Gastroesophageal sphincter (tissue), 4 donors: ENCODE data around the gene CDH26. TPM values are rescaled to one million over a fixed set of nuclear protein-coding genes. Genes with fewer than 3 reads are reported as not detected.

Experiments
- ATAC-seq: fragments of 150-250 bp; one replicate; pipeline ENCODE4 v1.9.1; 2016; ENCODE audit warnings: mild to moderate bottlenecking, moderate library complexity
- H3K27ac ChIP-seq, 4 donors: fragments of 200-600 bp; sonication (generic) in 3 of 4; 1 replicate in 3 of 4; 2 replicates in 1 of 4; pipeline ENCODE4 v1.5.1; 2016 to 2019
- H3K27me3 ChIP-seq: fragments of 200-600 bp; sonication (generic); one replicate; pipeline ENCODE4 v1.5.1; 2019
- H3K36me3 ChIP-seq, 2 donors: fragments of 200-600 bp; sonication (generic); one replicate each; pipeline ENCODE4 v1.5.1; 2019; ENCODE audit warnings: control low read depth in 1 of 2
- H3K4me1 ChIP-seq, 3 donors: fragments of 200-600 bp; sonication (generic); 1 replicate in 2 of 3; 2 replicates in 1 of 3; pipeline ENCODE4 v1.5.1; 2016 to 2019; ENCODE audit warnings: control low read depth in 2 of 3
- H3K4me3 ChIP-seq, 2 donors: fragments of 200-600 bp; sonication (generic); one replicate each; pipeline ENCODE4 v1.5.1; 2019; ENCODE audit warnings: mild to moderate bottlenecking in 1 of 2, moderate library complexity in 1 of 2
- H3K9me3 ChIP-seq, 3 donors: fragments of 200-600 bp; sonication (generic); one replicate each; pipeline ENCODE4 v1.5.1; 2017 to 2019; ENCODE audit warnings: control low read depth in 2 of 3
- EP300 ChIP-seq: sonication (generic); formaldehyde crosslinking; IDR thresholded peaks from one replicate; pipeline ENCODE4 v1.6.1; 2017; ENCODE audit warnings: antibody characterized with exemption, mild to moderate bottlenecking
- POLR2A ChIP-seq, 2 donors: fragments of 450-650 bp; IDR thresholded peaks; one replicate each; pipeline ENCODE4 v1.6.1; 2017; ENCODE audit warnings: antibody characterized with exemption in 2 of 2, mild to moderate bottlenecking in 2 of 2, moderate library complexity in 1 of 2
- POLR2AphosphoS5 ChIP-seq: sonication (generic); formaldehyde crosslinking; IDR thresholded peaks from one replicate; pipeline ENCODE4 v1.6.1; 2017; ENCODE audit warnings: antibody characterized with exemption
- WGBS, 2 donors: methylation state at CpG; one replicate each; pipeline ENCODE4 v1.1.5; 2018; ENCODE audit warnings: low coverage in 1 of 2; 5-methylcytosine and 5-hydroxymethylcytosine counted together
- total RNA-seq, 4 donors: library from RNA; depleted of rRNA; stranded (reverse); fragments of >200 nt; gene quantifications; one replicate each; pipeline ENCODE4 v1.1.0, GENCODE V29; 2016
- TF ChIP-seq, protein P1 (sequence below), 4 experiments: fragments of 200-600 bp in 2 of 4; fragments of 450-650 bp in 2 of 4; sonication (generic) in 1 of 4; IDR thresholded peaks; one replicate each; pipeline ENCODE4 v1.5.1; 2017 to 2019; ENCODE audit warnings: antibody characterized with exemption in 4 of 4, mild to moderate bottlenecking in 2 of 4, moderate library complexity in 2 of 4

CDH26 gene
- total RNA-seq, 4 donors from 2014 or later = 0.39 to 1.1 (median 0.78) TPM

GRCh38 chr20:60011512-60012507 lies 53.6 kb downstream of the CDH26 start:
- no peak for TF ChIP-seq EP300
- no peak for TF ChIP-seq POLR2AphosphoS5
- TF ChIP-seq, protein P1, sequence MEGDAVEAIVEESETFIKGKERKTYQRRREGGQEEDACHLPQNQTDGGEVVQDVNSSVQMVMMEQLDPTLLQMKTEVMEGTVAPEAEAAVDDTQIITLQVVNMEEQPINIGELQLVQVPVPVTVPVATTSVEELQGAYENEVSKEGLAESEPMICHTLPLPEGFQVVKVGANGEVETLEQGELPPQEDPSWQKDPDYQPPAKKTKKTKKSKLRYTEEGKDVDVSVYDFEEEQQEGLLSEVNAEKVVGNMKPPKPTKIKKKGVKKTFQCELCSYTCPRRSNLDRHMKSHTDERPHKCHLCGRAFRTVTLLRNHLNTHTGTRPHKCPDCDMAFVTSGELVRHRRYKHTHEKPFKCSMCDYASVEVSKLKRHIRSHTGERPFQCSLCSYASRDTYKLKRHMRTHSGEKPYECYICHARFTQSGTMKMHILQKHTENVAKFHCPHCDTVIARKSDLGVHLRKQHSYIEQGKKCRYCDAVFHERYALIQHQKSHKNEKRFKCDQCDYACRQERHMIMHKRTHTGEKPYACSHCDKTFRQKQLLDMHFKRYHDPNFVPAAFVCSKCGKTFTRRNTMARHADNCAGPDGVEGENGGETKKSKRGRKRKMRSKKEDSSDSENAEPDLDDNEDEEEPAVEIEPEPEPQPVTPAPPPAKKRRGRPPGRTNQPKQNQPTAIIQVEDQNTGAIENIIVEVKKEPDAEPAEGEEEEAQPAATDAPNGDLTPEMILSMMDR (IDR thresholded peaks at IDR 0.05) = no peak
- no peak for TF ChIP-seq POLR2A (IDR thresholded peaks at IDR 0.05)
- WGBS, 2 donors = 80 to 83% methylated on average over 11 to 13 of the region's 17 CpGs
- ATAC-seq = no peak

DNA sequence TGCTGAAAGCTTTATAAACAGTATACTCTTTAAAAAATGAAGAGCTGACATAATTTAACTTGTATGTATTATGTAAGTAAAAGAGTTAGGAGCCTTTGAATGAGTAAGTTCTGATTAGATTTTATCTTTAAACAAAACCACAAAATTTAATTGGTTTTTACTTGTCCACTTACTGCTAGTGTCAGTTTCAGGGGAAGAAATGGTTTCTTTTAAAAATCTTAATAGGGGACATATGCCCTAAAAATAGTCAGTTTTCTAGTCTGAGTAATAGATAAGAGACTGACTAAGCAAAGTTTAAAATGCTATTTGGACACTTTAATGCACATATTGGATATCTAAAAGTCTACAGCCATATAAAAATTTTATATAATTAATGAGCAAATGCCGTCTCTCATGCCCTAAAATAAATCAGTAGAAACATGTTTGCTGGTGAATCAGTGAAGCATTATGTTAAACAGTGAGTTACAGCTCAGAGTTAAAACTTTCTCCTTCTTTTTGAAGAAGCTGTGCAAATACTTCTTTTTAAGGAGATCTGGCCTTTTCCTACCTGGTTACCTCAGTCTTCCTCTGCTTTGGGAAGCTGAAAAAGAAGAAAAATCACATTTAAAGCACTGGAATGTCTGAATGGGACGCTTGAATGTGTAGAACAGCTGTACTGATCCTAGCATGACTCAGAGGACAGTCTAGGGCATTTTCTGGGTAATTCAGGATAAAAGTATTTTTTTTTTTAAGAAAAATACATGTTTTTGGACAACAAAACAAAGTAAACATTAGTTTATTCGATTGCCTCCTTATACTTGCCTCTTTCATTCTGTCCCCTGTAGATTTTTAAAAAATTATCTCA lies 55.3 kb downstream of the CDH26 start:
- H3K36me3 ChIP-seq = no peaks in the 10 kb centered on the region
- no peaks in the 10 kb centered on the region for H3K27me3 ChIP-seq
- no peaks in the 10 kb centered on the region for H3K4me1 ChIP-seq
- no peak overlapping the region for H3K4me3 ChIP-seq
- no peak overlapping the region for H3K27ac ChIP-seq
- H3K9me3 ChIP-seq = peaks cover 0 to 6% (median 0%) of the 10 kb centered on the region in 3 donors
- TF ChIP-seq POLR2A (IDR thresholded peaks at IDR 0.05) (no peak), POLR2AphosphoS5 (no peak), EP300 (no peak)
- TF ChIP-seq, protein P1 (IDR thresholded peaks at IDR 0.05) = no peak
- ATAC-seq = no peak
- WGBS, 2 donors = 56 to 60% methylated on average over 3 of the region's 3 CpGs

More at GRCh38 chr20:60011512-60012507, 53.6 kb downstream of the CDH26 start:
- no peak overlapping the region for H3K4me3 ChIP-seq
- no peaks in the 10 kb centered on the region for H3K4me1 ChIP-seq
- H3K36me3 ChIP-seq = no peaks in the 10 kb centered on the region
- no peaks in the 10 kb centered on the region for H3K27me3 ChIP-seq
- no peak overlapping the region for H3K27ac ChIP-seq
- peaks cover 0 to 6% (median 0%) of the 10 kb centered on the region in 3 donors for H3K9me3 ChIP-seq

DNA sequence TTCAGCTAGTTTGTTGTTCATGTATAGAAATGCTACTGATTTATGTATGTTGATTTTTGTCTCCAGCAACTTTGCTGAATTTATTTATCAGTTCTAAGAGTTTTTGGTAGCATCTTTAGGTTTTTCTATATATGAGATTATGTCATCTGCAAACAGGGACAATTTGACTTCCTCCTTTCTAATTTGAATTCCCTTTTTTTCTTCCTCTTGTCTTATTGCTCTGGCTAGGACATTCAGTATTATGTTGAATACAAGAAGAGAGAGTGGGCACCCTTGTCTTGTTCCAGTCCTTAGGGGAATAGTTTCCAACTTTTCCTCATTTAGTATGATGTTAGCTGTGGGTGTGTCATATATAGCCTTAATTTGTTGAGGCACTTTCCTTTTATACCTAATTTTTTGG lies 58.2 kb downstream of the CDH26 start:
- Histone ChIP-seq H3K4me1 (no peaks in the 10 kb centered on the region), H3K36me3 (no peaks in the 10 kb centered on the region), H3K4me3 (no peak overlapping the region), H3K27ac (no peak overlapping the region), H3K27me3 (no peaks in the 10 kb centered on the region), H3K9me3 (peaks cover 0 to 10% (median 0%) of the 10 kb centered on the region in 3 donors)
- TF ChIP-seq EP300 (no peak), POLR2A (IDR thresholded peaks at IDR 0.05) (no peak), POLR2AphosphoS5 (no peak)
- TF ChIP-seq, protein P1 (IDR thresholded peaks at IDR 0.05) = no peak
- no peak for ATAC-seq

DNA sequence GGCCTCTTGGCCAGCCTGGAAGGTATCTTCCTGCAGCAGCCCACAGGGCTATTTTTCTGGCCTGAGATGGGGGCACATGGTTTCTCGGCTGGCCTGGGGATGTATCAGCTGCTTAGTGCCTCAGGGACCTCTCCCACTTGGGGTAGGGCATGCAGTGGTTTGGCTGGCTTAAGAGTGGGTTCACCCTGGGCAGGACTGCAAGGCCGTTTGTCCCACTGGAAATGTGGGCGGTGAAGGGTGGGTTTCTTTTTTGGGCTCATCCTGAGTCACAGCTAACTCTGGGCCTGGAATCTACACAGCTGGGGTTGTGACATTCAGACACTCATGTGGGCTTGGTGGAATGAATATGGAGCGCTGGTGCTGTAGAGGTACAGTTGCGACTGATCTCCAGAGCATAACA lies 62.0 kb downstream of the CDH26 start:
- TF ChIP-seq POLR2A (IDR thresholded peaks at IDR 0.05) (no peak), POLR2AphosphoS5 (no peak), EP300 (no peak)
- TF ChIP-seq, protein P1 (IDR thresholded peaks at IDR 0.05) = no peak
- H3K27ac ChIP-seq = no peak overlapping the region
- no peak for ATAC-seq
- no peaks in the 10 kb centered on the region for H3K4me1 ChIP-seq
- H3K27me3 ChIP-seq = no peaks in the 10 kb centered on the region
- H3K9me3 ChIP-seq = peaks cover 0 to 6% (median 0%) of the 10 kb centered on the region in 3 donors
- no CpG with 5 or more reads among the region's 5 CpGs for WGBS, 2 donors
- H3K4me3 ChIP-seq = no peak overlapping the region
- H3K36me3 ChIP-seq = no peaks in the 10 kb centered on the region
